Large intestine (tissue), 3 donors: Measurements from ENCODE around the gene NCBP2L. TPM values are rescaled to one million over a fixed set of nuclear protein-coding genes. Genes with fewer than 3 reads are reported as not detected.

ENCODE experiments used
- DNase-seq, 2 donors: peaks; one replicate each; pipeline versions ENCODE4 v3.0.0 to v3.0.0-alpha.2; 2013
- H3K27ac ChIP-seq: one replicate; pipeline ENCODE4 v1.5.1; 2013; ENCODE audit warnings: low read length
- H3K27me3 ChIP-seq: 2 replicates; pipeline ENCODE4 v1.6.1; 2013; ENCODE audit warnings: low read length; ENCODE audit not compliant: control insufficient read depth, insufficient read depth
- H3K36me3 ChIP-seq: 2 replicates; pipeline ENCODE4 v1.6.1; 2013; ENCODE audit warnings: low read length; ENCODE audit not compliant: control insufficient read depth, insufficient read depth
- H3K4me1 ChIP-seq: one replicate; pipeline ENCODE4 v1.6.1; 2013; ENCODE audit warnings: low read length; ENCODE audit not compliant: control insufficient read depth, insufficient read depth
- H3K4me3 ChIP-seq: one replicate; pipeline ENCODE4 v1.5.1; 2013; ENCODE audit warnings: low read length
- H3K9me3 ChIP-seq: one replicate; pipeline ENCODE4 v1.6.1; 2013; ENCODE audit warnings: mild to moderate bottlenecking, low read depth, low read length, moderate library complexity; ENCODE audit not compliant: control insufficient read depth
- WGBS: methylation state at CpG from one replicate; pipeline ENCODE4 v1.1.5; 2013; ENCODE audit warnings: low lambda C conversion rate; ENCODE audit not compliant: insufficient coverage; 5-methylcytosine and 5-hydroxymethylcytosine counted together
- polyA plus RNA-seq: library from polyadenylated mRNA; unstranded; fragments of 120-200 nt; gene quantifications from one replicate; pipeline ENCODE4 v1.2.1, GENCODE V29; 2013

The NCBP2L gene
- polyA plus RNA-seq, 1 donor = 0.03 TPM

DNA sequence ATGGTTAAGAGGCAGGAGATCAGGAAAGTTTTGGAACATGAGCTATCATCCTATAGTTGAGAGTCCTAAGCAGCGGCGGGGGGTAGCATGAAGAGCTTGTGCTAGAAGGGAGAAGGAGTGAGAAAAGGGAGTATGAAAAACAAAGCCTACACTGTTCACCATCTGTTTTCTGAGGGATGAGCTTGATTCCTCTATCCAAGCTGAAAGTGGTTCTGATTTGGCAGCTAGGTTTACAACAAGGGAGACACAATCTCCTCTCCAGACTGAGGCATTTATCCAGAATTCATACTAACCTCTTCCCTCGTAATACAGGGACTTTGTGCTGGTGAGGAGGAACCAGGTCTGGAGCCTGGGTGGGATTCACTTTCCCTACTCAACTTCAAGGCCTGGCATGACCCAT lies 25.5 kb upstream of the NCBP2L start:
- no peak overlapping the region for H3K27ac ChIP-seq
- H3K4me3 ChIP-seq = no peak overlapping the region
- no peak for DNase-seq
- peaks cover 16% of the 10 kb centered on the region for H3K4me1 ChIP-seq
- H3K9me3 ChIP-seq = no peaks in the 10 kb centered on the region
- H3K36me3 ChIP-seq = no peaks in the 10 kb centered on the region
- WGBS = no CpG with 5 or more reads among the region's 3 CpGs
- H3K27me3 ChIP-seq = no peaks in the 10 kb centered on the region

- Histone ChIP-seq H3K9me3 (no peaks in the 10 kb centered on the region), H3K36me3 (no peaks in the 10 kb centered on the region), H3K27ac (no peak overlapping the region), H3K4me3 (no peak overlapping the region), H3K27me3 (no peaks in the 10 kb centered on the region), H3K4me1 (peaks cover 9% of the 10 kb centered on the region)
- no peak for DNase-seq
- WGBS = no CpG with 5 or more reads among the region's 3 CpGs
Observed at GRCh38 chrX:107752714-107753113, 24.8 kb upstream of the NCBP2L start.

GRCh38 chrX:107753187-107753586 lies 24.3 kb upstream of the NCBP2L start:
- Histone ChIP-seq H3K36me3 (no peaks in the 10 kb centered on the region), H3K4me1 (peaks cover 5% of the 10 kb centered on the region), H3K27ac (no peak overlapping the region), H3K9me3 (no peaks in the 10 kb centered on the region), H3K27me3 (no peaks in the 10 kb centered on the region), H3K4me3 (no peak overlapping the region)
- DNase-seq = no peak
- WGBS = no CpG with 5 or more reads among the region's 4 CpGs

DNA sequence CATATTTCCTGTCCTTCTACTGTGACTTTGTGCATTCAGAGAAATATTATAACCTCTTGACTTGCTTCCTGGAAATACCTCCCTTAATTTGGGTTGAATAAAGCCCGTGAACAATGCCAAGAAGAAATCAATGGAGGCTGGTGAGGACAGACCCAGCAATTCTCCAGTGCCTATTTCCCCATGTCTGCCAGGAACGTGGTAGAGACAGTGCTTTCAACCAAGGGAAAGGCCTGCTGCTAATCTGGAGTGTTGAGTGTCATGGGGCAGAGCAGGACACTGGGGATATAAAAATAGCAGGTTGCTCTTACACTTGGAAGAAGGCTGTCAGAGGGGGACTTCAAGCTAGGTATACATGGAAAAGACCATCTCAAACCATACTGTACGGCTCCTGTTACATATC lies 21.8 kb upstream of the NCBP2L start:
- DNase-seq = no peak
- no peak overlapping the region for H3K4me3 ChIP-seq
- H3K27me3 ChIP-seq = no peaks in the 10 kb centered on the region
- no peaks in the 10 kb centered on the region for H3K36me3 ChIP-seq
- no CpG with 5 or more reads among the region's 3 CpGs for WGBS
- no peaks in the 10 kb centered on the region for H3K9me3 ChIP-seq
- H3K4me1 ChIP-seq = no peaks in the 10 kb centered on the region
- no peak overlapping the region for H3K27ac ChIP-seq

GRCh38 chrX:107758231-107758766 lies 19.2 kb upstream of the NCBP2L start:
- H3K4me3 ChIP-seq = no peak overlapping the region
- no peaks in the 10 kb centered on the region for H3K36me3 ChIP-seq
- DNase-seq = no peak
- no CpG with 5 or more reads among the region's 5 CpGs for WGBS
- no peak overlapping the region for H3K27ac ChIP-seq
- H3K9me3 ChIP-seq = no peaks in the 10 kb centered on the region
- H3K4me1 ChIP-seq = no peaks in the 10 kb centered on the region
- H3K27me3 ChIP-seq = no peaks in the 10 kb centered on the region

GRCh38 chrX:107760304-107761077 lies 17.0 kb upstream of the NCBP2L start:
- Histone ChIP-seq H3K36me3 (no peaks in the 10 kb centered on the region), H3K4me3 (no peak overlapping the region), H3K4me1 (no peaks in the 10 kb centered on the region), H3K27me3 (no peaks in the 10 kb centered on the region), H3K27ac (no peak overlapping the region), H3K9me3 (no peaks in the 10 kb centered on the region)
- DNase-seq = no peak
- WGBS = no CpG with 5 or more reads among the region's 5 CpGs

- H3K27ac ChIP-seq = no peak overlapping the region
- DNase-seq = no peak
- H3K4me3 ChIP-seq = no peak overlapping the region
- H3K36me3 ChIP-seq = no peaks in the 10 kb centered on the region
- no peaks in the 10 kb centered on the region for H3K27me3 ChIP-seq
- no peaks in the 10 kb centered on the region for H3K4me1 ChIP-seq
- no CpG with 5 or more reads among the region's 1 CpG for WGBS
- H3K9me3 ChIP-seq = no peaks in the 10 kb centered on the region
Observed at GRCh38 chrX:107763647-107764046, 13.9 kb upstream of the NCBP2L start.

- no peak overlapping the region for H3K4me3 ChIP-seq
- H3K9me3 ChIP-seq = no peaks in the 10 kb centered on the region
- no peaks in the 10 kb centered on the region for H3K4me1 ChIP-seq
- H3K27ac ChIP-seq = no peak overlapping the region
- H3K36me3 ChIP-seq = no peaks in the 10 kb centered on the region
- WGBS = no CpG with 5 or more reads among the region's 11 CpGs
- H3K27me3 ChIP-seq = no peaks in the 10 kb centered on the region
- DNase-seq = no peak
Observed at GRCh38 chrX:107764845-107765608, 12.5 kb upstream of the NCBP2L start.

DNA sequence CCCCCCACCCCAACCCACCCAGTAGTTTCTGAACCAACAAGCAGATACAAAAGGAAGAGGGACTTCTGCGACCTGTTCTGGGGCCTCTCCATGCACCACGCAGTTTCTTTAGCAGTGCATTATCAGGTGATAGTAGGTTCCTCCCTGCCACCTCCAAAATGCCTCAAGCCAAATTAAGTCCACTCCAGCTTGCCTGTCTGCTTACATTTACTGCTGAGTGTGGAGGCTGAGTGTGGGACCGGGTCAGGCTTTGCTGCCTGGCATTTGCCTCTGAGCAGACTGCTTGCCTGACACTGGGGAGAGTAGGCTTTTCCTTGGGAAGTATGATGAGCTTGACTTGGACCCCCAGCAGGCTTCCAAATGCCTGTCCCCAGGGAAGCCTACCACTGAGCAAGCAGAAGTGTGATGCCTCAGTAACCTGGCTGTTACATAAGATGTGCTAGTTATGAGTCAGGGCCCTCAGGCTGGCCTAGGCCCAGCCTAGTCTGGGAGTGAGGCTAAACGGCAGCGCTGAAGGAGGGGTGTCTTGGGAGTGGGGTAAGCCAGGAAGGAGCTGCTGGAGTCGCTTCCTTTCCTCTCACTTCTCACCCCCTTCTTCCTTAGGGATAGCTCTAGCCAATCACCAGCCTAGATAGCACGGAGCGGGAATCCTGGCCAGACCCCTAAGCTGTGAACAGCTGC lies 10.9 kb upstream of the NCBP2L start:
- Histone ChIP-seq H3K4me3 (no peak overlapping the region), H3K27me3 (no peaks in the 10 kb centered on the region), H3K36me3 (no peaks in the 10 kb centered on the region), H3K4me1 (no peaks in the 10 kb centered on the region), H3K27ac (no peak overlapping the region), H3K9me3 (no peaks in the 10 kb centered on the region)
- no peak for DNase-seq
- whole genome bisulfite sequencing = no CpG with 5 or more reads among the region's 8 CpGs

DNA sequence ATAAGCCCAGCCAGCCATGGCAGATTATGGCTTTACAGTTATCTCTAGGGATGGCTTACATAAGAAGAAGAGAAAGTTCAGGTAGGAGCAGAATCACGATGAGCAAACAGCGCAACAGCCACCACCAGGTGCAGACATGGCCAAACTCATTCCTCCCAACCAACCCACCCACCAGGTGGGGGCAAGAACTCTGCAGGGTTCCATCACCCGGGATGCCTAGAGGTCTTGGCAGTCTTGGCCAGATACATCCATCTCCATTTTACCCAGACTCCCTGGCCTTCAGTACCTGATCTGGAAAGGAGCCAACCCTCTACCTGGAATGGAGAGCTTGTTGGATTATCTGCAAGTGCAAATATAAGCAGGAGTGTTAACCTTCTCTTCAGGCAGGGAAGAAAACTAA lies 9.5 kb upstream of the NCBP2L start:
- no peaks in the 10 kb centered on the region for H3K4me1 ChIP-seq
- no peaks in the 10 kb centered on the region for H3K36me3 ChIP-seq
- no peak overlapping the region for H3K27ac ChIP-seq
- no peak for DNase-seq
- no peaks in the 10 kb centered on the region for H3K9me3 ChIP-seq
- no peak overlapping the region for H3K4me3 ChIP-seq
- H3K27me3 ChIP-seq = no peaks in the 10 kb centered on the region
- WGBS = no CpG with 5 or more reads among the region's 3 CpGs
